Stimulated activated CD4-positive, alpha-beta T cell treated with anti-CD3 and anti-CD28 coated beads, Interleukin-2, amount 100 ng/mL, for 48 hours (primary cell): ENCODE results near the gene LANCL3.
"Not testable (repeated sequence)": the region's sequence is repeated elsewhere in the genome, so short reads cannot be mapped to it uniquely, and the experiment has no call there.

Source experiments
- DNase-seq, 2 donors: peaks; one replicate each; pipeline ENCODE4 v3.0.0-alpha.2; 2020

LANCL3 gene

GRCh38 chrX:37638047-37638446, 66.6 kb downstream of the LANCL3 start:
- DNase-seq: no peak

GRCh38 chrX:37640142-37640541, 68.7 kb downstream of the LANCL3 start:
- DNase-seq: no peak

GRCh38 chrX:37641859-37642258, 70.4 kb downstream of the LANCL3 start:
- DNase-seq: no peak

GRCh38 chrX:37644381-37645305, 73.2 kb downstream of the LANCL3 start:
- DNase-seq: no peak

GRCh38 chrX:37646254-37646653, 74.8 kb downstream of the LANCL3 start:
- DNase-seq: no peak

- DNase-seq: not testable (repeated sequence)
Observed at GRCh38 chrX:37650879-37651278, 79.4 kb downstream of the LANCL3 start.

- DNase-seq: no peak
Observed at GRCh38 chrX:37651921-37652452, 80.5 kb downstream of the LANCL3 start.

- no peak for DNase-seq
Observed at GRCh38 chrX:37652589-37653231, 81.2 kb downstream of the LANCL3 start.

- DNase-seq: no peak
Observed at GRCh38 chrX:37653397-37654085, 82.1 kb downstream of the LANCL3 start.

GRCh38 chrX:37658343-37659030, 87.0 kb downstream of the LANCL3 start:
- no peak for DNase-seq

GRCh38 chrX:37659047-37659446, 87.6 kb downstream of the LANCL3 start:
- DNase-seq: no peak

- no peak for DNase-seq
Observed at GRCh38 chrX:37662181-37662580, 90.7 kb downstream of the LANCL3 start.

GRCh38 chrX:37666516-37666915, 95.1 kb downstream of the LANCL3 start:
- DNase-seq: no peak

GRCh38 chrX:37667141-37667540, 95.7 kb downstream of the LANCL3 start:
- DNase-seq: no peak

GRCh38 chrX:37672563-37672962, 101.1 kb downstream of the LANCL3 start:
- no peak for DNase-seq

GRCh38 chrX:37676811-37677210, 105.3 kb downstream of the LANCL3 start:
- no peak for DNase-seq

- DNase-seq: no peak
Observed at GRCh38 chrX:37677243-37677642, 105.8 kb downstream of the LANCL3 start.

GRCh38 chrX:37677765-37678164, 106.3 kb downstream of the LANCL3 start:
- no peak for DNase-seq

GRCh38 chrX:37678574-37678973, 107.1 kb downstream of the LANCL3 start:
- DNase-seq: no peak

GRCh38 chrX:37679230-37679629, 107.8 kb downstream of the LANCL3 start:
- DNase-seq: no peak

GRCh38 chrX:37679888-37680287, 108.4 kb downstream of the LANCL3 start:
- no peak for DNase-seq

GRCh38 chrX:37684426-37684825, 113.0 kb downstream of the LANCL3 start:
- no peak for DNase-seq

- no peak for DNase-seq
Observed at GRCh38 chrX:37684973-37685372, 113.5 kb downstream of the LANCL3 start.
